ENCODE measurements around the gene ADGRL3. TPM values are rescaled to one million over a fixed set of nuclear protein-coding genes. Genes with fewer than 3 reads are reported as not detected.
A peak's percentile ranks its signal among the peaks of the same experiment; 100 is the strongest.

ADGRL3 gene
- total RNA-seq, 1 donor from 2014 or later = 31.3 TPM

DNA sequence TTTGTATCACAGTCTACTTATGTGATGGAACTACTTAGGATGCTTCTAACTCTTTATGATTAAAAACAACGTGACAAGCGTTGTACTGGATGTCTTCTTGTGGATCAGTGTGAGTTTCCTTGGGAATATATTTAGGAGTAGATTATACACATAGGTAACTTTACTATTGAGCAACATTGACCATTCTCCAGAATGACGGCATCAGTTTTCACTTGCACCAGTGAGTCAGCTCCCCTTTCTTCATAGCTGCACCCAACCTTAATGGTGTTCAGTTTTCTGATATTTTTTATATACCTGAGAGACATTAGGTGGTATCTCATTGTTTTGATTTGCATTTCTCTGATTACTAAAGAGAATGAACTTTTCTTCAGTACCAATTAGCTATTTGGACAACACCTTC lies 343.9 kb downstream of the ADGRL3 start:
- no peak for FAIRE-seq
- Histone ChIP-seq H3K4me3 (ENCODE audit: insufficient read depth, low read depth, low read length) (no peak overlapping the region), H3K36me3 (ENCODE audit: insufficient read depth, low read length) (no peaks in the 10 kb centered on the region), H3K27ac (ENCODE audit: low read depth, low read length) (no peak overlapping the region), H3K9me3 (ENCODE audit: insufficient read depth, low read depth, low read length) (no peaks in the 10 kb centered on the region), H3K4me2 (ENCODE audit: low read length) (no peak overlapping the region), H3K4me1 (ENCODE audit: insufficient read depth, low read length) (no peaks in the 10 kb centered on the region), H3K27me3 (ENCODE audit: insufficient read depth, low read length) (no peaks in the 10 kb centered on the region), H2AFZ (ENCODE audit: low read depth, low read length) (no peak overlapping the region), H3K79me2 (ENCODE audit: insufficient read depth, low read length) (no peaks in the 10 kb centered on the region), H4K20me1 (ENCODE audit: insufficient read depth, low read length) (no peaks in the 10 kb centered on the region), H3K9ac (ENCODE audit: low read length) (no peak overlapping the region)
- no peaks in the 10 kb centered on the region for H3K36me3 Mint-ChIP-seq (ENCODE audit: low read depth, unreplicated experiment)
- H3K27ac Mint-ChIP-seq (ENCODE audit: unreplicated experiment) = no peak overlapping the region
- H3K9me3 Mint-ChIP-seq (ENCODE audit: unreplicated experiment) = no peaks in the 10 kb centered on the region
- TF ChIP-seq CTCF (IDR thresholded peaks at IDR 0.05; ENCODE audit: insufficient read depth, low read depth, low read length) (no peak), EZH2 (IDR thresholded peaks at IDR 0.05; ENCODE audit: insufficient read depth, low read length) (no peak)
- H3K4me3 Mint-ChIP-seq (ENCODE audit: unreplicated experiment) = no peak overlapping the region
- H3K27me3 Mint-ChIP-seq (ENCODE audit: low read depth, unreplicated experiment) = no peaks in the 10 kb centered on the region
- peaks cover 2% of the 10 kb centered on the region for H3K4me1 Mint-ChIP-seq (ENCODE audit: low read depth, unreplicated experiment)
- no peak for DNase-seq (ENCODE audit: low read depth)

- Histone ChIP-seq H3K9me3 (ENCODE audit: insufficient read depth, low read depth, low read length) (no peaks in the 10 kb centered on the region), H3K27me3 (ENCODE audit: insufficient read depth, low read length) (no peaks in the 10 kb centered on the region), H4K20me1 (ENCODE audit: insufficient read depth, low read length) (no peaks in the 10 kb centered on the region), H3K9ac (ENCODE audit: low read length) (no peak overlapping the region), H3K4me1 (ENCODE audit: insufficient read depth, low read length) (no peaks in the 10 kb centered on the region), H3K79me2 (ENCODE audit: insufficient read depth, low read length) (no peaks in the 10 kb centered on the region), H3K36me3 (ENCODE audit: insufficient read depth, low read length) (no peaks in the 10 kb centered on the region), H3K27ac (ENCODE audit: low read depth, low read length) (no peak overlapping the region), H3K4me2 (ENCODE audit: low read length) (no peak overlapping the region), H3K4me3 (ENCODE audit: insufficient read depth, low read depth, low read length) (no peak overlapping the region), H2AFZ (ENCODE audit: low read depth, low read length) (no peak overlapping the region)
- no peaks in the 10 kb centered on the region for H3K36me3 Mint-ChIP-seq (ENCODE audit: low read depth, unreplicated experiment)
- H3K27me3 Mint-ChIP-seq (ENCODE audit: low read depth, unreplicated experiment) = no peaks in the 10 kb centered on the region
- no peak for FAIRE-seq
- H3K4me3 Mint-ChIP-seq (ENCODE audit: unreplicated experiment) = no peak overlapping the region
- no peaks in the 10 kb centered on the region for H3K9me3 Mint-ChIP-seq (ENCODE audit: unreplicated experiment)
- H3K4me1 Mint-ChIP-seq (ENCODE audit: low read depth, unreplicated experiment) = peaks cover 3% of the 10 kb centered on the region
- no peak for TF ChIP-seq EZH2 (IDR thresholded peaks at IDR 0.05; ENCODE audit: insufficient read depth, low read length)
- no peak overlapping the region for H3K27ac Mint-ChIP-seq (ENCODE audit: unreplicated experiment)
- DNase-seq (ENCODE audit: low read depth) = no peak
These were observed 345.9 kb downstream of the ADGRL3 start for GRCh38 chr4:61545902-61546480.

DNA sequence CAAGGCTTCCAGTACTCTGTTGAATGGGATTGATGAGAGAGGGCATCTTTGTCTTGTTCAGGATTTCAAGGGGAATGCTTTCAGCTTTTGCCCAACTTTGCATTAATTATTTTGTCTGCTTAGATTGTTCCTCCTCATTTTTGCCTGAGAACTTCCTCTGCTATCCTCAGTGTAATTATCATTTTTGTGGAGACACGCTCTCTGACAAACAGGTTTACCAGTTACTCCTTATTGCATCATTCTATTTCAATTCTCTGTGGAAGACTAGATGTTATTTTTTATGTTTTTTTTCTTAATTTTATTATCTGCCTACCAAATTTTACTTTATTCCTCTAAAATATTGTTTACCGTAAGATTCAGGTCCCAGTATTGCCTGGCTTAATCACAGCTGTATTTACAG lies 349.2 kb downstream of the ADGRL3 start:
- H3K36me3 Mint-ChIP-seq (ENCODE audit: low read depth, unreplicated experiment) = no peaks in the 10 kb centered on the region
- Histone ChIP-seq H3K36me3 (ENCODE audit: insufficient read depth, low read length) (no peaks in the 10 kb centered on the region), H3K27me3 (ENCODE audit: insufficient read depth, low read length) (no peaks in the 10 kb centered on the region), H3K4me2 (ENCODE audit: low read length) (no peak overlapping the region), H3K9me3 (ENCODE audit: insufficient read depth, low read depth, low read length) (no peaks in the 10 kb centered on the region), H3K4me1 (ENCODE audit: insufficient read depth, low read length) (no peaks in the 10 kb centered on the region), H3K4me3 (ENCODE audit: insufficient read depth, low read depth, low read length) (no peak overlapping the region), H2AFZ (ENCODE audit: low read depth, low read length) (no peak overlapping the region), H3K27ac (ENCODE audit: low read depth, low read length) (no peak overlapping the region), H3K9ac (ENCODE audit: low read length) (no peak overlapping the region), H4K20me1 (ENCODE audit: insufficient read depth, low read length) (no peaks in the 10 kb centered on the region), H3K79me2 (ENCODE audit: insufficient read depth, low read length) (no peaks in the 10 kb centered on the region)
- TF ChIP-seq EZH2 (IDR thresholded peaks at IDR 0.05; ENCODE audit: insufficient read depth, low read length) (no peak), CTCF (IDR thresholded peaks at IDR 0.05; ENCODE audit: insufficient read depth, low read depth, low read length) (no peak)
- H3K9me3 Mint-ChIP-seq (ENCODE audit: unreplicated experiment) = no peaks in the 10 kb centered on the region
- peak overlapping the region; percentile 77 for H3K27ac Mint-ChIP-seq (ENCODE audit: unreplicated experiment)
- peaks cover 3% of the 10 kb centered on the region for H3K4me1 Mint-ChIP-seq (ENCODE audit: low read depth, unreplicated experiment)
- no peak for FAIRE-seq
- no peak for DNase-seq (ENCODE audit: low read depth)
- H3K4me3 Mint-ChIP-seq (ENCODE audit: unreplicated experiment) = no peak overlapping the region
- H3K27me3 Mint-ChIP-seq (ENCODE audit: low read depth, unreplicated experiment) = no peaks in the 10 kb centered on the region
